T-helper 1 cell treated with Interleukin-12 subunit alpha and Interleukin-12 subunit beta and Interleukin-4 antibody, amounts not matched to agents 30 μg/mL and 1 μg/mL, for 36 hours (primary cell): ENCODE measurements around the gene RELB.
A peak's percentile ranks its signal among the peaks of the same experiment; 100 is the strongest.

Source experiments
- H3K27ac Mint-ChIP-seq: one replicate; pipeline ENCODE4 v1.8.0; 2021; ENCODE audit warnings: mild to moderate bottlenecking, mixed read lengths
- H3K27me3 Mint-ChIP-seq: one replicate; pipeline ENCODE4 v1.8.0; 2021; ENCODE audit warnings: low read depth, mixed read lengths
- H3K36me3 Mint-ChIP-seq: one replicate; pipeline ENCODE4 v1.8.0; 2021; ENCODE audit warnings: low read depth, mixed read lengths
- H3K4me1 Mint-ChIP-seq: one replicate; pipeline ENCODE4 v1.8.0; 2021; ENCODE audit warnings: low read depth, mixed read lengths
- H3K4me3 Mint-ChIP-seq: one replicate; pipeline ENCODE4 v1.8.0; 2021; ENCODE audit warnings: mild to moderate bottlenecking, moderate library complexity, mixed read lengths
- H3K9me3 Mint-ChIP-seq: one replicate; pipeline ENCODE4 v1.8.0; 2021; ENCODE audit warnings: mixed read lengths

The RELB gene

DNA sequence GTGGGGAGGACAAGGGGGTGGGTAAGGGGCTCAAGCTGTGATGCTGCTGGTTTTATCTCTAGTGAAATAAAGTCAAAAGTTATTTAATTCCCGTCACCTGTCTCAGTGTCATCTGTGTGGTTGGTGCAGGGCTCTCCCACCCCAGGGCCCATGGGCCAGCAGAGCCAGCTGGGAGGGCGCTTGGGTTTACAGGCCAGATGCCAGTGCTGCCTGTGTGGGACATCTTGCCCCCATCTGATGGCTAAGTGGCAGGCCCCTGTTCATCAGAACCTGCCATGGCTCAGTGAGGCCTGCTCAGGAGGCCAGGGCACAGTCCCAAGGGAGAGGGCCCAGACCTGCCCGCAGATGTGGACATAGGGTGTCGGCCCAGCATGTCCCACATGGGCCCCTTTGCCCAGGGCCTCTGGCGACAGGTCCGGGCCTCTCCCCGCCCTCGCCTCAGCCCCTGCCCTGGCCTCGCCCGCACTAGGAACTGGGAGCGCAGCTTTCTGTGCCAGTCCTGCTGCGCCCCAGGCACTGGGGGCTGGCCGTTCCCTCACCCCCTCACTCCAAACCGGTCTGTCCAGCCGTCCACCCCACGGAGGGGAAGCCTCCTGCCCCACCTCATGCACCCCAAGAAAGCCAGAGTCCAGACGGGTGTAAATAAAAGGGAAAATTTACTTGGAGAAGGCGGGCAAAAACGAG is 69.7 kb downstream of the RELB start:
- no peaks in the 10 kb centered on the region for H3K9me3 Mint-ChIP-seq
- H3K4me3 Mint-ChIP-seq: no peak overlapping the region
- H3K36me3 Mint-ChIP-seq: peaks cover 12% of the 10 kb centered on the region
- no peak overlapping the region for H3K27ac Mint-ChIP-seq
- H3K4me1 Mint-ChIP-seq: no peaks in the 10 kb centered on the region
- H3K27me3 Mint-ChIP-seq: no peaks in the 10 kb centered on the region

DNA sequence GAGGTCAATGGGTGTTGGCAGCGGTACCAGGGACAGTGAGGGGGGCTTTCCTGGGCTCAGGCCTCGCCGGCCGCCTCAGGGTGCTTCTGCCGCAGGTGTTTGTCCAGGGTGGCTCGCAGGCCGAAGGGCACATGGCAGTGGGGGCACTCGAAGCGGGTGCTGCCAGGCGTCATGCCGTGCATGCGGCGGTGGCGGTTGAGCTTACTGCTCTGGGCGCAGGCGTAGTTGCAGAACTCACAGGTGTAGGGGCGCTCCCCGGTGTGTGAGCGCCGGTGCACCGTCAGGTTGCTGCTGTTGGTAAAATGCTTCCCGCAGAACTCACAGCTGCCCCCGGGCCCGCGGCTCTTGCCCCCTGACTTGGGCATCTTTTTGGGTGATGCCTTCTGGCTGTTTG is 70.3 kb downstream of the RELB start:
- Mint-ChIP-seq H3K4me3 (no peak overlapping the region), H3K27me3 (no peaks in the 10 kb centered on the region), H3K27ac (no peak overlapping the region), H3K36me3 (peaks cover 12% of the 10 kb centered on the region), H3K9me3 (no peaks in the 10 kb centered on the region), H3K4me1 (peaks cover 2% of the 10 kb centered on the region)

DNA sequence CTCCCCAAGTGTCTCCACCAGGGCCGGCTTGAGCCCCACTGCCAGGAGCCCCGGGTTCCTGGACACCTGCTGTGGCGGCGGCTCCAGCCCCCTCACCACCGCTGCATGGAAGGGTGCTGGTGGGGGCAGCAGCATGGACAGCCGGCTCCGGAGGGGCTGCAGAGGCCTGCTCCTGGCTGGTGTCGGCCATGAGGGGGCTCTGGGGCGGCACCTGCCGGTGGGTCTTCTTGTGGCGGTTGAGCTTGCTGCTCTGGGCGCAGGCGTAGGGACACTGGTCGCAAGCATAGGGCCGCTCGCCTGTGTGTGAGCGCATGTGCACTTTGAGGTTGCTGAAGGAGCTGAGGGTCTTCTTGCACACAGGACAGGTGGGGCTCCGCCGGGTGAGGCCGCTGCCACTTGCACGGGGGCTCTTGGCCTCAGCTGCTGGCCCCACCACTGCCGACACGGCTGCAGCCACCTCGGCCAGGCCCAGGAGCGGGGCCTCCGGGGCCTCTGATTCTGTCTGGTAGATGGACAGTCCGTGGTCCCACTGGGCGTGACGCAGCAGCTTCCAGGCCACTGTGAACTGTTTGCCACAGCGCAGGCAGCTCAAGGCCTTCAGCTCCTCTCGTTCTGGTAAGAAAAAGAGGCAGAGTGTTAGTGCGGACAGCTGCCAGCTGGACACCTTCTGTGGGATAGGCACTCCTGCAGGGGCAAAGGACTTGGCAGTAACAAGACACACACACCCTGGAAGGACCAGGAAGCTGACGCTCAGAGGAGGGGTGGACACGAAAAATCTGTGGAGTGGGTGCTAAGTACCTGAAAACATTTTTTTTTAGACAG is 70.9 kb downstream of the RELB start:
- Mint-ChIP-seq H3K4me1 (peaks cover 7% of the 10 kb centered on the region), H3K36me3 (peaks cover 12% of the 10 kb centered on the region), H3K9me3 (no peaks in the 10 kb centered on the region), H3K4me3 (no peak overlapping the region), H3K27ac (no peak overlapping the region), H3K27me3 (no peaks in the 10 kb centered on the region)

DNA sequence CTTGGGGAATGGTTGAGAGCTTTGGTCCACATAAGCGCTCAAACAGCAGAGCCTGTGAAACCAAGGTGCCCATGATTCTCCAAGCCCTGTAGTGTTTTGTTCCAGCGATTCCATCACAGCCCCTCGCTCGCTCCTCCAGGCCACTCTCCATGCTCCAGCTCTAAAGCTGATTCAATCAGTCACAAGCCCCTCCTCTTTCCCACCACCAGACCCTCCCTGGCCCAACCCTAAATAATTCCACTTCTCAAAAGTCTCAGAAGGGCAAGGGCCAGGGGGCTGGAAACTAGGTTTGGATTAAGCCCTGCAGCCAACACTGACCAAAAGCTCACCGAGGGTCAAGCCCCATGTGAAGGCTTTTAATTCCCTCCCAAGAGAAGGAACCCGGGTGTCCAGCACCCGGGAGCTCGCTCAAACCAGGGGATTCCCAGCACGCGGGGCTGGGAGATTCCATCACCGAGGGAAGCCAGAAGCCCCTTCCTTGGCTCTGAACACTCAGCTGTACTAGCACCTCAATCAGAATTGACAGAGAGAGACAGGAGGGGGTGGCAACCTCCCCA is 73.6 kb downstream of the RELB start:
- peaks cover 10% of the 10 kb centered on the region for H3K36me3 Mint-ChIP-seq
- H3K27ac Mint-ChIP-seq: no peak overlapping the region
- H3K27me3 Mint-ChIP-seq: no peaks in the 10 kb centered on the region
- H3K4me1 Mint-ChIP-seq: peaks cover 17% of the 10 kb centered on the region
- H3K9me3 Mint-ChIP-seq: no peaks in the 10 kb centered on the region
- no peak overlapping the region for H3K4me3 Mint-ChIP-seq

DNA sequence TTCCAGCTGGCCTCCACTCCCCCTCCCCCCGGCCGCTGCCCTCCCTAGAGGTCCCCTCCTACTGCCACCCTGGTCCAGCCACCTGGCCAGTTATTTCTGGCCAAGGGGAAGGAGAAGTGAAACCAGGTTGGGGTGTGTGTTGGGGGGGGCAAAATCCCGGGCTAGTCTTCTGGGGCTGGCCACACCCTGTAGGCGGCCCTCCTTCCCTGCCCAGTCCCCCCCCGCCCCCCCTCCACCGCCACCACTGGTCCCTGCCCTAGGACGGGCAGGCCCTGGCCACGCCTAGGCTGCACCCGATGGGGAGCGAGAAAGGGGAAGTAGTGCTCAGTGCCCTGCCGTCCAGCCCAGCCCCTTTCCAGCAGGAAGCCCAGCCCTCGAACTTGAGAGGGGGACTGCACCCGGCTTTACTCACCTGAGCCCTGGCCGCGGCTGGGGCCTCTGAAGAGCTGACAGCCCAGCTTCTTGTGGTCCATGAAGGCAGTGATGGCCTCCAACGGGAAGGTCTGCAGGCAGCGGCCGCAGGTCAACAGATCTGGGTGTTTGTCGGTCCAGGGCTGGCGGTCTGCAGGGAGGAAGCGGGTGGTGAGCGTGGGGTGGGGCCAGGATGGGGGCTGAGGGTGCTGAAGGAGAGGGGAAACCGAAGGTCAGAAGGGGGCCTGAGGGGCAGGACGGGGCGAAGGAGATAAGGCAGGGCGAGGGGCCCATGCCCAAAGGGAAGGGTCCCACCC is 74.2 kb downstream of the RELB start:
- no peaks in the 10 kb centered on the region for H3K9me3 Mint-ChIP-seq
- peaks cover 5% of the 10 kb centered on the region for H3K36me3 Mint-ChIP-seq
- H3K4me1 Mint-ChIP-seq: peaks cover 21% of the 10 kb centered on the region
- peak overlapping the region; percentile 77 for H3K4me3 Mint-ChIP-seq
- H3K27me3 Mint-ChIP-seq: no peaks in the 10 kb centered on the region
- peak overlapping the region; percentile 69 for H3K27ac Mint-ChIP-seq

DNA sequence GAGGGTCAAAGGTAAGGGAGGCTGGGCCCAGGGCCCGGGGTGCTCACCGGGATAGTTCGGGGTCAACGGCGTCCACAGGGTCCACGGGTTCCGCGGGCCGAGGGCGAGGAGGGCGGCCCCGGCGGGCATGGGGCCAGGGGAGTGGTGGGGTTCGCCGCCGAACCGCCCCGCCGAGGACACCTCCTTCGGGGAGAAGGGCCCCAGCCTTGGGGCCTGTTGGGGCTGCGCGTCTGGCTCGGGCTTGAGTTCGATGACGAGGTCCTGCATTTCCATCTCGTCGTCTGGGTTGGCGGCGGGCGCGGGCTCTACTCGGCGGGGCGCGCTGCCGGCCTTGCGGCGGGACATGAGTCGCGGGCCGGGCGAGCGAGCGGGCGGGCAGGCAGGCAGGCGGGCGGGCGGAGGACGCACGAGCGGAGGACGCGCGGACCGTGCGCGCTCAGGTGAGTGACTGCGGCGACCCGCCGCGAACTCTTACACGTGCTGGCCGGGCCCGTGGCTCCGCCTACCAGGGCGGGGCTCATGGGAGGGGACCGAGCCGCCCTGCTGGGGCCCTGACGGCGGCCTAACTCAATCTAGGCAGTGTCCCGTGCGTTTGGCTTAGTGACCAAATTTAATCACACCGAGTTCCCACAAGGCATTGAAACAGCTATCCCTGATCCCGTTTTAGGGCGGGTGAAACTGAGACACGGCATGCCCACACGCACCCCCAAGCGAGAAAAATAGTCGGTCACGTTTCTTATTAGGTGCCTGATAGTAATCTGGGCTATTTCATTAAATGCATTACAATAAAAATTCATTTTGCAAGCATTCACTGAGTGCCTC is 75.0 kb downstream of the RELB start, which contains the start of gene ZNF296:
Gene ZNF296 (minus strand): TSS at position 450 of the 822 bp plus-strand sequence. CDS start 105 bp downstream, at position 345.
- no peaks in the 10 kb centered on the region for H3K9me3 Mint-ChIP-seq
- H3K36me3 Mint-ChIP-seq: peaks cover 5% of the 10 kb centered on the region
- no peaks in the 10 kb centered on the region for H3K27me3 Mint-ChIP-seq
- peak within 1 kb of the TSS; percentile 69 for H3K27ac Mint-ChIP-seq
- H3K4me3 Mint-ChIP-seq: peak within 1 kb of the TSS; percentile 77
- peaks cover 23% of the 10 kb centered on the region for H3K4me1 Mint-ChIP-seq

DNA sequence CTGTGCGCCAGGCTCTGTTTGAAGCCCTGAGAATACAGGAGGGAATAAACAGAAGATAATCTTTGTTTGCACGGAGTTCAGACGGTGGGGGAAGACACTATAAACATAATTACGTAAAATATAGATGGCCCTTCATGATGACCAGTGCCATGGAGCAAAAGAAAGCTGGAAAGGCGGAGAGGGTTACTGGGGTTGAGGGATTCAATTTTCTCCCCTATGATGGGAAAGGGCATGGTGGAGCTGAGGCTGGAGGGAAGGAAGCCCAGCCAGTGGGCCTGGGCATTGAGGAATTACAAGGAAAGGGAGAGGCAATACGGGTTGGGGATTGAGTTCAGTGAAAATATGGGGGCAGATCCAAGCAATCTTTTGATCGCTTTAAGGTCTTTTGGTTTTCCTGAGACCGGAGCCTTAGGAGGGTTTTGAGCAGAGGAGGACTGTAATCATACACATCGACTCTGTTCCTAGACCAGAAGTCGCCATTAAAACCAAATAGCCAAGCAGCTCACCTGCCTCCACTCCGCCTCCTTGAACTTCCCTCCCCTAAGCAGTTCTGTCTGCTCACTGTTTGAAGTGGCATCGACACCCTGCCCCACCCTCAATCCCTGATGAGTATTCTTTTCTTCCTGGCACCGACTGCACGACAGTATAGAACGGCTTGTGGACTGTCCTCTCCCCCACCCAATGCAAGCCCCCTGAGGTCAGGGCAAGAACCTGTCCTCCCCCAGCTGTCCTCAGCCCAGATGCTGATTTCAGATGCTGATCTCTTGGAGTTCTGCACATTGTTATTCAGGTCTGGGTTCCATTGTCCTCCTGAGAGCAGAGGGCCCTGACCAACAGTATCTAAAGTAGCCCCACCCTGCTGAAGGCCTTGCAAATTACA is 75.8 kb downstream of the RELB start:
- Mint-ChIP-seq H3K9me3 (no peaks in the 10 kb centered on the region), H3K27me3 (no peaks in the 10 kb centered on the region), H3K4me1 (peaks cover 27% of the 10 kb centered on the region), H3K27ac (peak overlapping the region; percentile 63), H3K36me3 (peaks cover 12% of the 10 kb centered on the region), H3K4me3 (peak overlapping the region; percentile 76)

DNA sequence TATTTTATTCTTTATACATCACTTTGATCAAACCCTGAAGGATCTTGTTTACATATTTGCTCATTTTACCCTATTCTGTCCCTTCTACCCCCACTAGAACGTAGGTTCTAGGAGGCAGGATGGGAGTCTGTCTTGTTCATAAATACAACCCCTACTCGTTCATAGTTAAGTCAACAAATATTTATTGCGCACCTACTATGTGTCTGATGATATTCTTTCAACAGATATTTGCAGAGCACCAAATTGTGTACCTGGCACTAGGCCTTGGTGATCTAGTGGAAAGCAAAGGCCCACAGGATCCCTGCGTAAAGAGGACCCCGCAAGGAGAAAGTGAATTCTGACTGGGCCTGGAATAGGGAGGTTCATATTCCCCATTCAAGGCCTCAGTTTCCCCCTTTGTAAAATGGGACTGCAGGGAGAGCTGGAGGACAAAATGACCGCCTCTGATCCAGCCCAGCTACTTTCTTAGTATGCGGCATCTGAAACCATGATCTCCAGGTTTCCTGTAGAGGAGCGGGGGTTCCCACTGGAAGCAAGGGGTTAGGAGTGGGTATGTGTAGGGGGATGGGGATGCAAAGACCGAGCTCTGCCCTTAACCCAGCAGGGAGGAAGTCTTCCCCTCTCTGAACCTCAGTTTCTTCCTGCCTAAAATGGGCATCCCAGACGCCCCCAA is 77.3 kb downstream of the RELB start:
- peaks cover 29% of the 10 kb centered on the region for H3K4me1 Mint-ChIP-seq
- H3K9me3 Mint-ChIP-seq: no peaks in the 10 kb centered on the region
- no peaks in the 10 kb centered on the region for H3K27me3 Mint-ChIP-seq
- H3K4me3 Mint-ChIP-seq: peak overlapping the region; percentile 99
- no peak overlapping the region for H3K27ac Mint-ChIP-seq
- peaks cover 16% of the 10 kb centered on the region for H3K36me3 Mint-ChIP-seq

DNA sequence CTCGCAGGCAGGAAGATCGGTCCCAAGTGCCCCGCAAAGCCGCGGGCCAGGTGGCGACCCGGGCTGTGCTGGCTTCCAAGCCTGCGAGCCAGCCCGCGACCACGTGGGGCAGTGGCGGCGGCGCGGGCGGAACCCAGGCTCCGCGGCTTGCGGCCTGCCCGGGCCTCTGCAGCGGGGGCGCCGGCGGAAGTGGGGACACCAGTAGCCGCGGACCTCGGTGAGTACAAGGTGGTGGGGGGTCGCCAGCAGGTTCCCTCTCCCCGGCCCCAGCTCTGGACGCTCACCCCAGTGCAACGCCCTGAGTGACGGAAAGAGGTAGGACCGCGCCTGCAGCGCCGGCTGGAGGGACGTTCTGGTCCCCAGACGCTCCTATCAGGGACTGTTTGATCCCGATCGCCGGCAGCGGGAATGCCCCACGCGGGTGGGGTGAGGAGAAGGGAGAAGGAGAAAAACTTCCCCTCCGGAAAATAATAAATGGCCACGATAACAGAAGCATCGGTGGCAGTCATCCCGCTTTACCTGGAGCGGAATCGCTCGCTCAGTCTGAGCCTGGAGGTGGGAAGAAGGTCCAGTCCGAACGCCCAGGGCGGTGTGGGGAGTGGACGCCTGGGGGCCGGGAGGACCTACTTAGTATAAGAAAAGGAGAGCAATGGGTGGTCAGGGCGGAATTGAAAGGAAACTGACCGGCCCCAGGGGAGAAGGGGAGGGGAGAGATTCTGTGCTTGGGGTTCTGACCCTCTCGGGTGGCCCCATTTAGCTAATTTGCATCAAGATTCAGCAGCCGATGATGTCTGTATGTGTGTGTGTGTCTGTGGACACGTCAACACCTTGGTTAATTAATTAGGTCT is 78.0 kb downstream of the RELB start, which contains the start of gene GEMIN7:
Gene GEMIN7 (plus strand): TSS at position 198 of the 848 bp plus-strand sequence. CDS start 10,855 bp downstream, outside the sequence.
- H3K27ac Mint-ChIP-seq: peak within 1 kb of the TSS; percentile 88
- H3K27me3 Mint-ChIP-seq: no peaks in the 10 kb centered on the region
- peak within 1 kb of the TSS; percentile 99 for H3K4me3 Mint-ChIP-seq
- H3K9me3 Mint-ChIP-seq: no peaks in the 10 kb centered on the region
- peaks cover 29% of the 10 kb centered on the region for H3K4me1 Mint-ChIP-seq
- peaks cover 16% of the 10 kb centered on the region for H3K36me3 Mint-ChIP-seq

DNA sequence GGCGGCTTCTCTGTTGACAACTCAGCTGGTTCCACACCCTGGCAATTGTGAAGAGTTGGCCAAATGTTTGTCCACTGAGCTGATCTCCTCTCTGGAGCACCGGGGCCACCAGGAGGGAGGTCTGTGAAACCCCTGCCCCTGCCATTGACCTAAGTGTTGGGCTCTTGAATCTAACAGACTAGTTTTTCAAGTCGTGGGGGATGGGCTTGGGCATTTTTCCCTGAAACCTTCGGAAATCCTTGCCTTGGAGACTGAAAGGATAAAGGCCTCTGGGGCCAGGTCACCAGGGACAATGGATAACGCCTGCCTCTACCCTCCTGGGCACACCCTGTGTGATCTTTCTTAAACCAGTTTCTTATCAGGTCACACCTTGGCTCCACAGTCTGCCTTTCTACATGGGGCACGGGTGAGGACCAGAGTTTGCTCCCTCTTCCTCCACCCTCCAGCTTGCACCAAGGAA is 78.7 kb downstream of the RELB start:
- Mint-ChIP-seq H3K27me3 (no peaks in the 10 kb centered on the region), H3K36me3 (peaks cover 16% of the 10 kb centered on the region), H3K9me3 (no peaks in the 10 kb centered on the region), H3K4me1 (peaks cover 29% of the 10 kb centered on the region), H3K27ac (peak overlapping the region; percentile 88), H3K4me3 (peak overlapping the region; percentile 99)

DNA sequence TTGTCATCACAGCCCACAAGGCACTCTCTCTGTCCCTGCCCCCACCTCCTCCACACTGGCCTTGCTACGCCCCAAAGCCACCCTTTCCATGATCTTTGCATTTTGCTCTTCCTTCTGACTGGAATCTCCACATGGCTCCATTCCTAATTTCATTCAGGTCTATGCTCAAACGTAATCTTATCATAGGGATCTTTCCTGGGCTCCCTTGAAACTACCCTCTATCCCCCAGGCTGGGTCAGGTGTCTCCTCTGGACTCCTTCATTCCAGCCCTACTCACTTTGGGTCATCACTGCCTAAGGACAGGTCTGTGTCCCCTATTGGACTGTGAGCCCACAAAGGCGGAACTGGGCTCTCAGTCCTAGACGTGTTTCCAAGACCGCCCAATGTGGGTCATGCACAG is 80.9 kb downstream of the RELB start:
- peaks cover 29% of the 10 kb centered on the region for H3K4me1 Mint-ChIP-seq
- H3K27me3 Mint-ChIP-seq: no peaks in the 10 kb centered on the region
- no peaks in the 10 kb centered on the region for H3K9me3 Mint-ChIP-seq
- H3K36me3 Mint-ChIP-seq: peaks cover 19% of the 10 kb centered on the region
- H3K27ac Mint-ChIP-seq: peak overlapping the region; percentile 60
- peak overlapping the region; percentile 56 for H3K4me3 Mint-ChIP-seq

DNA sequence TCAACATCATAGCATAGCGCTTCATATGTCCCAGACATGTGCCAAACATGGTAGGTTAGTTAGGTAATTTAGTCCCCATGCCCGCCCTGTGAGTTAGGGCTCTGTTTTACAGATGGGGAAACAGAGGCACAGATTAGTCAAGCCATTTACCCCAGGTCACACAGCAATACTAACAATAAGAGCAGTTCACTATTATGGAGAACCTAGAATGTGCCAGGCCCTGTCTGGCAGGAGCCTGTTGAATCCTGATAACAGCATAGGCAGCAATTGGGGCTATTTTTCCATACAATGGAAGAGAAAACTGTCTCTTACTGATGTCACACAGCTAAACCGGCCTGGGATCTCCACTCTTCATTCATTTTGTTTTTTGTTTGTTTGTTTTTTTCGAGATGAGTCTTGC is 85.2 kb downstream of the RELB start:
- H3K27me3 Mint-ChIP-seq: no peaks in the 10 kb centered on the region
- peak overlapping the region; percentile 55 for H3K27ac Mint-ChIP-seq
- no peak overlapping the region for H3K4me3 Mint-ChIP-seq
- H3K4me1 Mint-ChIP-seq: peaks cover 27% of the 10 kb centered on the region
- H3K9me3 Mint-ChIP-seq: peaks cover 2% of the 10 kb centered on the region
- peaks cover 26% of the 10 kb centered on the region for H3K36me3 Mint-ChIP-seq
